ENCODE measurements around the gene SNAPC4.

DNA sequence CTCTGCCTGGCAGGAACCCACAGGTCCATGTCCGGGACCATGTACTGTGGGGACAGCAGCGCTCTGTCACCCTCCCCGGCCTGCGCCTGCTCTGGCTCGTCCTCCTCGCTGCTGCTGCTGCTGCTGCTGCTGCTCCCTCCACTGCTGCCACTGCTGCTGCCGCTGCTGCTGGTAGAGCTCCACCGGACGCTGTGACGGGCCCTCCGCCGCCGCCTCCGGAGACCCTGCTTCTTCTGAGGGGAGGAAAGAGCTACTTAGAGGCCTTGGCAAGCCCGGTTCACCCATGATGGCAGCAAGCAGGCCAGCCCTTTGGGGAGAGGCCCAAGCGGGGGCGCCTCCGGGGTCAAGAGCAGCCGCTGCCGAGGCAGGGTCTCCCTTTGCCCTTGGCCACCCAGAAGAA is 16.5 kb downstream of the SNAPC4 start:
- TF ChIP-seq, protein P1, sequence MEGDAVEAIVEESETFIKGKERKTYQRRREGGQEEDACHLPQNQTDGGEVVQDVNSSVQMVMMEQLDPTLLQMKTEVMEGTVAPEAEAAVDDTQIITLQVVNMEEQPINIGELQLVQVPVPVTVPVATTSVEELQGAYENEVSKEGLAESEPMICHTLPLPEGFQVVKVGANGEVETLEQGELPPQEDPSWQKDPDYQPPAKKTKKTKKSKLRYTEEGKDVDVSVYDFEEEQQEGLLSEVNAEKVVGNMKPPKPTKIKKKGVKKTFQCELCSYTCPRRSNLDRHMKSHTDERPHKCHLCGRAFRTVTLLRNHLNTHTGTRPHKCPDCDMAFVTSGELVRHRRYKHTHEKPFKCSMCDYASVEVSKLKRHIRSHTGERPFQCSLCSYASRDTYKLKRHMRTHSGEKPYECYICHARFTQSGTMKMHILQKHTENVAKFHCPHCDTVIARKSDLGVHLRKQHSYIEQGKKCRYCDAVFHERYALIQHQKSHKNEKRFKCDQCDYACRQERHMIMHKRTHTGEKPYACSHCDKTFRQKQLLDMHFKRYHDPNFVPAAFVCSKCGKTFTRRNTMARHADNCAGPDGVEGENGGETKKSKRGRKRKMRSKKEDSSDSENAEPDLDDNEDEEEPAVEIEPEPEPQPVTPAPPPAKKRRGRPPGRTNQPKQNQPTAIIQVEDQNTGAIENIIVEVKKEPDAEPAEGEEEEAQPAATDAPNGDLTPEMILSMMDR (IDR thresholded peaks at IDR 0.05; ENCODE audit: insufficient read depth, low read length, poor library complexity, severe bottlenecking) = no peak
- TF ChIP-seq EZH2phosphoT487 (conservative IDR thresholded peaks at IDR 0.05; ENCODE audit: low read length) = no peak
